Coronary artery (tissue), 2 donors: ENCODE results near the gene ADIRF.
"Not testable (repeated sequence)": the region's sequence is repeated elsewhere in the genome, so short reads cannot be mapped to it uniquely, and the experiment has no call there.

Experiments
- DNase-seq: peaks from one replicate; pipeline ENCODE4 v3.0.0-alpha.2; 2017; ENCODE audit warnings: low spot score
- H3K27ac ChIP-seq, 2 donors: fragments of 200-600 bp; sonication (generic); one replicate each; pipeline ENCODE4 v1.5.1; 2016 to 2019
- H3K4me3 ChIP-seq: fragments of 200-600 bp; sonication (generic); 2 replicates; pipeline ENCODE4 v1.5.1; 2016; ENCODE audit warnings: mild to moderate bottlenecking, moderate library complexity

The ADIRF gene

DNA sequence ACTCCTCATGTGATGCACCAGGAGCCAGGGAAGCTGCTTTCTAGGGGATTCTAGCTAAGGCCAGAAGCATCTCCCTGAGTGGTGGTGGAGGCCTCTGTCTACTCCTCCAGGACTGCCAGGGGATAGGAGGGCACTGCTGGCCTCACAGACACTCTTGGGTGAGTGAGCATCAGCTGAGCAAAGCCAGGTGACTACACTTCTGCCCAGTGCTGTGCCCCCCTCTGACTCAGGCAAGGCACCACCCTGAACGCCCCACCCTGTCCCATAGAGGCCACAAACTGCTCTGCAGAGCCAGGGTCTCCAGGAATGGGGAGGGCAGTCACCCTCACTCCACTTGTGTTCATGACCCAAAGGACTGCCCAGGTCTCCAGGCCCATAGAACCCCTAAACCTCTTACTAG lies 51.2 kb downstream of the ADIRF start:
- DNase-seq, H3K27ac ChIP-seq, H3K4me3 ChIP-seq: not testable (repeated sequence)

DNA sequence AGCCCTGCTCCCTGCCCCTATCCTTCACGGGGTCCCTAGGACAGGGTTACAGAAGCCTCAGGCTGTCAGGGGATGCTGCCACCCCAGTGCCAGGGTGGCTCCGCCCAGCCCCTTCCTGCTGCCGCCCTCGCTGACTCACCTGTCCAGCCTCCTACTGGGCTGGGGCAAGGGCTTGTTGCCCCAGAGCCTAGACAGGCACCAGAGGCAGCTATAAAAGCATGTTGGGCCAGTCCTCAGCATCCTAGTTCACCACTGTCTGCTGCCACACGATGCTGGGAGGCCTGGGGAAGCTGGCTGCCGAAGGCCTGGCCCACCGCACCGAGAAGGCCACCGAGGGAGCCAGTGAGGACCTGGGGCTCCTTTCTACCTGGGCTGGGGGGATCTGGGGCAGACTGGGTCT lies 51.8 kb downstream of the ADIRF start, which contains the start of gene FAM25A:
Gene FAM25A, plus strand, starts transcription at position 239 of the 400 bp plus-strand sequence. Its CDS starts 31 bp downstream, at position 270.
- DNase-seq, H3K4me3 ChIP-seq, H3K27ac ChIP-seq: not testable (repeated sequence)
